EL (cell line): ENCODE measurements around the gene LDLR.
"Not testable (repeated sequence)": the region's sequence is repeated elsewhere in the genome, so short reads cannot be mapped to it uniquely, and the experiment has no call there.

Source experiments
- DNase-seq: peaks from one replicate; pipeline ENCODE4 v3.0.0-alpha.2; 2016

The LDLR gene

DNA sequence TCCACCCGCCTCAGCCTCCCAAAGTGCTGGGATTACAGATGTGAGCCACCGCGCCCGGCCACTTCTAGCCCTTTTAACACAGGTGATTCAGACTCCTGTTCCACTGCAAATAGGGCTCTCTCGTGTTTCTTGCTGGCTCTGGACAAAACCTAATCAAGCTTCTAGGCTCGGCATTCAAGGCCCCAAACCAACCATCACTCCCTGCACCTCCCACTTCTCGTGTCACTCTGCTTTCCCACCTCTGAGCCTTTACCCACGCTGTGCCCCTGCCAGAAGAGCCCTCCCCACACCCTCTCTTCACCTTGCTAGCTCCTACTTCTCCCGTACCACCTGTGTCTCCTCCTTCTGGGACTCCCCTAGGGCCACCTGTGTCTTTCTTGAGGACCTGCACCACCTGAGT, 88.3 kb downstream of the LDLR start:
- no peak for DNase-seq

DNA sequence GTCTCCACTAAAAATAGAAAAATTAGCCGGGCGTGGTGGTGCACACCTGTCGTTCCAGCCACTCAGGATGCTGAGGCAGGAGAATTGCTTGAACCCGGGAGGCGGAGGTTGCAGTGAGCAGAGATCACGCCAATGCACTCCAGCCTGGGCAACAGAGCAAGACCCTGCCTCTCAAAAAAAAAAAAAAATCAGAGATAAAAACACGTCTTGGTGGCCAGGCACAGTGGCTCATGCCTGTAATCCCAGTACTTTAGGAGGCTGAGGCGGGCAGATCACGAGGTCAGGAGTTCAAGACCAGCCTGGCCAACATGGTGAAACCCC, 89.8 kb downstream of the LDLR start:
- DNase-seq = not testable (repeated sequence)

GRCh38 chr19:11179716-11180297, 90.5 kb downstream of the LDLR start:
- no peak for DNase-seq

DNA sequence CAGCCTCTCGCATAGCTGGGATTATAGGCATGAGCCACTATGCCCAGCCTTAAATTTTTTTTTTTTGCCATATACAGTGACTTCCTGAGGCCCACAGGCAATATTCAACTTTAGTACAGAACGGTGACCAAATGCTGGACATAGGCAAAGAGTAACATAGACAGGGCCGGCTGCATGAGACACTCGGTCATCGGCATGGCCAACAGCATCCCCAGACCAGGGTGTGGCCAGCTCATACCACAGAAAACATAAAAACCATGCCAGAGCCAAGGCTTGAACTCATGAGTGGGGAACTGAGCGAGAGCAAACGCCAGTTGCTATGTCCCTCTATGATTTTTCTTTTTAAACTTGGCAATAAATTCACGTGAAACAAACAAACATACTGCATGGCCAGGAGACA, 91.1 kb downstream of the LDLR start:
- no peak for DNase-seq

- not testable (repeated sequence) for DNase-seq
Observed at GRCh38 chr19:11180975-11181374, 91.7 kb downstream of the LDLR start.

DNA sequence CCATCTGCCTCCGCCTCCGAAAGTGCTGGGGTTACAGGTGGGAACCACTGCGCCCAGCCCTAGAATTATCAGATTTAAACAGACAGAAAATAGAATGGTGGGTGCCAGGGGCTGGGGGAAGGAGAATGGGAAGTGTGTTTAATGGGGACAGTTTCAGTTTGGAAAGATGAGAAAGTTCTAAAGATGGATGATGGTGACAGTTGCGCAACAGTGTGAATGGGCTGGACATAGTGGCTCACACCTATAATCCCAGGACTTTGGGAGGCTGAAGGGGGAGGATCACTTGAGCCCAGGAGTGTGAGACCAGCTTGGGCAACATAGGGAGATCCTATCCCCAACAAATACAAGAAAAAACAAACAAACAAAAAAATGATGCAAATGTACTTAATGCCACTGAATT, 92.2 kb downstream of the LDLR start:
- DNase-seq = no peak
